Dendritic cell treated with granulocyte-macrophage colony-stimulating factor and Interleukin-4, amounts not matched to agents 40 ng/mL and 50 ng/mL, for 4 days (primary cell): ENCODE data around the gene PKP2.

Source experiments
- H3K27ac Mint-ChIP-seq: one replicate; pipeline ENCODE4 v1.8.0; 2022; ENCODE audit warnings: mild to moderate bottlenecking, mixed read lengths
- H3K27me3 Mint-ChIP-seq: one replicate; pipeline ENCODE4 v1.8.0; 2022; ENCODE audit warnings: mild to moderate bottlenecking, mixed read lengths
- H3K36me3 Mint-ChIP-seq: one replicate; pipeline ENCODE4 v1.8.0; 2022; ENCODE audit warnings: low read depth, mixed read lengths
- H3K4me1 Mint-ChIP-seq: one replicate; pipeline ENCODE4 v1.8.0; 2022; ENCODE audit warnings: low read depth, mixed read lengths
- H3K4me3 Mint-ChIP-seq: one replicate; pipeline ENCODE4 v1.8.0; 2022; ENCODE audit warnings: mild to moderate bottlenecking, moderate library complexity, mixed read lengths
- H3K9me3 Mint-ChIP-seq: one replicate; pipeline ENCODE4 v1.8.0; 2022; ENCODE audit warnings: mixed read lengths
- intact Hi-C: fragments of 100-400 bp; cut with micrococcal nuclease; formaldehyde crosslinking; loops from one replicate; pipeline ENCODE4 v1.15.0; 2022

Gene PKP2

DNA sequence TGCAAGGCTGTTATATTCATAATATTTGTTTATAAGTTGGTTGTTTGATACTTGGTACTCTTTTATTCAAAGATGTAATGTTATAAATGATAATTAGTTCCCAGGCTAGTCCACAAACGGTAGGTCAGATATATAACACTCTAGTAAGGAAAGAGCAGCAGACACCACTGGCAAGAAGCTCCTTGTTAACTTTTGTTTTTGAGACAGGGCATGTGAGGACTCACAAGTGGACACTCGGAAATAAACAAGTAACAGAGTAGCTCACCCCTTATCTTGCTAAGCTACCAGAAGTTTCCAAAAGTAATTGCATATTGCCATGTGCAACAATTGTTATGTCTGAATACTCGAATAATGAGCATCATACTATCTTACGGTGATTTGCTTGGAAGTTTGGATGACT, 102.3 kb downstream of the PKP2 start:
- Mint-ChIP-seq H3K27me3 (no peaks in the 10 kb centered on the region), H3K4me3 (no peak overlapping the region), H3K4me1 (no peaks in the 10 kb centered on the region), H3K9me3 (no peaks in the 10 kb centered on the region), H3K36me3 (no peaks in the 10 kb centered on the region), H3K27ac (no peak overlapping the region)
- intact Hi-C loops = no loop called here

- peaks cover 9% of the 10 kb centered on the region for H3K9me3 Mint-ChIP-seq
- H3K27me3 Mint-ChIP-seq = no peaks in the 10 kb centered on the region
- intact Hi-C loops = no loop called here
- no peaks in the 10 kb centered on the region for H3K4me1 Mint-ChIP-seq
- H3K36me3 Mint-ChIP-seq = no peaks in the 10 kb centered on the region
- H3K4me3 Mint-ChIP-seq = no peak overlapping the region
- H3K27ac Mint-ChIP-seq = no peak overlapping the region
Measured at GRCh38 chr12:32789916-32790315, 106.7 kb downstream of the PKP2 start.

DNA sequence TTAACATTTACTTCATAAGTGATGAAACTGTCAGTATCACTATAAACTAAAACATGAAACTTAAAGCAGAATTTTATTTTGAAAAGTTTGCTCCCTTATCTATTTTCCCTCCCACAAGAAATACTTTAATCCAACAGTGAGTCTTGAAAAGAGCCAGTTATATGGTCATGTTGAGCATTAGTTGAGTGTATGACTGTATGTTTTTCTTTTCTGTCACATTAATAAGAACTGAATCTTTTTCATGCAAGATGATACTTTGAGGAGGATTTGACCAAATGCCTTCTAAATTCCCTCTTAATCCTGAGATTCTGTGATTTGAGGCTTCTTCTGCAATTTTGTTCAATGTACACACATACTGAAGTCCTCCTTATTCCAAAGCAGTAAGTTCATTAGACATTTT, 107.1 kb downstream of the PKP2 start:
- Mint-ChIP-seq H3K36me3 (no peaks in the 10 kb centered on the region), H3K4me1 (no peaks in the 10 kb centered on the region), H3K4me3 (no peak overlapping the region), H3K27ac (no peak overlapping the region), H3K9me3 (peaks cover 9% of the 10 kb centered on the region), H3K27me3 (no peaks in the 10 kb centered on the region)
- intact Hi-C loops = no loop called here

GRCh38 chr12:32788405-32788804, 108.2 kb downstream of the PKP2 start:
- H3K27me3 Mint-ChIP-seq = peaks cover 1% of the 10 kb centered on the region
- no peaks in the 10 kb centered on the region for H3K4me1 Mint-ChIP-seq
- no peaks in the 10 kb centered on the region for H3K36me3 Mint-ChIP-seq
- H3K4me3 Mint-ChIP-seq = no peak overlapping the region
- intact Hi-C loops = no loop called here
- H3K9me3 Mint-ChIP-seq = peaks cover 9% of the 10 kb centered on the region
- H3K27ac Mint-ChIP-seq = no peak overlapping the region

- no peaks in the 10 kb centered on the region for H3K36me3 Mint-ChIP-seq
- intact Hi-C loops = no loop called here
- H3K27me3 Mint-ChIP-seq = peaks cover 1% of the 10 kb centered on the region
- peaks cover 9% of the 10 kb centered on the region for H3K9me3 Mint-ChIP-seq
- H3K27ac Mint-ChIP-seq = no peak overlapping the region
- no peak overlapping the region for H3K4me3 Mint-ChIP-seq
- H3K4me1 Mint-ChIP-seq = no peaks in the 10 kb centered on the region
Measured at GRCh38 chr12:32785557-32785956, 111.0 kb downstream of the PKP2 start.

GRCh38 chr12:32783029-32783428, 113.5 kb downstream of the PKP2 start:
- Mint-ChIP-seq H3K27ac (no peak overlapping the region), H3K9me3 (peaks cover 5% of the 10 kb centered on the region), H3K36me3 (no peaks in the 10 kb centered on the region), H3K27me3 (peaks cover 5% of the 10 kb centered on the region), H3K4me3 (no peak overlapping the region), H3K4me1 (no peaks in the 10 kb centered on the region)
- intact Hi-C loops = no loop called here

DNA sequence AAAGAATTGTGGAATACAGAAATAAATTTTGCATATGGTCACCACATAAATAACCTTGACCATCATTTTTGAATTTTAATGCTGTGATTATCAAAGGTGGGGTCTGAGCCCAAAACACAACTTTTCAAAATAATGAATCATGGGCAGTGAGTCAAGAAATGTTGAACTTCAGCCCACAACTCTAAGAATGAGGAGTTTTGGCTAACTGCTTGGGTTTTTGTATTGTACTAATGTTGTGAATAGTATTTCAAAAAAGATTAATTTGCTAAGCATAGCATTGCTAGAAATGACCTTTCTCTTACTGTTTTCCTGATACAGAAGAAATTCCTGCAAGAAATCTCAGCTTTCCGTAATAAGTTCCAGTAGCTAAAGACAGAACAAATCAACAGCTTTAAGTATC, 116.5 kb downstream of the PKP2 start:
- Mint-ChIP-seq H3K4me3 (no peak overlapping the region), H3K27me3 (peaks cover 5% of the 10 kb centered on the region), H3K36me3 (no peaks in the 10 kb centered on the region), H3K9me3 (no peaks in the 10 kb centered on the region), H3K4me1 (no peaks in the 10 kb centered on the region), H3K27ac (no peak overlapping the region)
- intact Hi-C loops = no loop called here

DNA sequence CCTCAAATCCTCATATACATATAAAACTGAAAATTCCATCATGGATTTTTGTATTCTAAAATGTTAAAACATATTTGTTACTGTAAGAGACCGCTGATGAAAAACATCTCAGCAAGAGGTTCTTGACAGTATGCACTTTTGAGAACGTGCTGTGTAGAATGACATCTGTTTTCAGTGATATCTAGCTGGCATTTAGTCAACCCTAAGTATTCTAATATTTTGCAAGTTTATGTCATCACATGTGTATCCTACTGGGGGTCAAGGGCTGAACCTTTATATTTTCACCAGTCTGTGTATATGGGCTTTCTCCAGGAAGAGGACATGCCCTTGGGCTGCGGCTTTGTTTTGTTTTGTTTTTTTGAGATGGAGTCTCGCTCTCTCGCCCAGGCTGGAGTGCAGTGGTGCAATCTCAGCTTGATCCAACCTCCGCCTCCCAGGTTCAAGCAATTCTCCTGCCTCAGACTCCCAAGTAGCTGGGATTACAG, 118.8 kb downstream of the PKP2 start:
- H3K36me3 Mint-ChIP-seq = no peaks in the 10 kb centered on the region
- no peaks in the 10 kb centered on the region for H3K9me3 Mint-ChIP-seq
- H3K4me3 Mint-ChIP-seq = no peak overlapping the region
- no peaks in the 10 kb centered on the region for H3K4me1 Mint-ChIP-seq
- no peak overlapping the region for H3K27ac Mint-ChIP-seq
- intact Hi-C loops = no loop called here
- peaks cover 5% of the 10 kb centered on the region for H3K27me3 Mint-ChIP-seq

DNA sequence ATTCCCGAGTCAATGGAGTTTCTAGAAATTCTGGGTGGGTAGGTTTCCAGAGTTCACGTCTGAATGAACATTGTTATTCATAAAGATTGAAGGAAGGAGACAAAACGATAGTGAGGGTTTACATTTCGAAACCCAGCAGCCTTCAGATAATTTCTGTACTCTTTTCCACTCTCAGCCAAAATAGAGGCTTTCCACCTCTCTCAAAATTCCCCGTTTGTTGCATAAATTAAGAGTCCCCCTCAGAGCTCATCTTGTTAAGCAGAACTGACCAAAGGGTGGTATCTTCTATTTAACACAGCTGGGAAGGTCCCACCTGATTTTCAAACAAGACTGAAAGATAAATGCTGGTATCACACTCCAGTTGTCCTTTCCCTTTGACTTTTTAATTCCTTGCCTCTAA, 119.4 kb downstream of the PKP2 start:
- Mint-ChIP-seq H3K4me3 (no peak overlapping the region), H3K9me3 (no peaks in the 10 kb centered on the region), H3K27me3 (peaks cover 5% of the 10 kb centered on the region), H3K27ac (no peak overlapping the region), H3K4me1 (no peaks in the 10 kb centered on the region), H3K36me3 (no peaks in the 10 kb centered on the region)
- intact Hi-C loops = no loop called here

GRCh38 chr12:32776258-32776657, 120.3 kb downstream of the PKP2 start:
- Mint-ChIP-seq H3K27ac (no peak overlapping the region), H3K27me3 (peaks cover 7% of the 10 kb centered on the region), H3K4me3 (no peak overlapping the region), H3K36me3 (no peaks in the 10 kb centered on the region), H3K4me1 (no peaks in the 10 kb centered on the region), H3K9me3 (no peaks in the 10 kb centered on the region)
- intact Hi-C loops = no loop called here

- H3K36me3 Mint-ChIP-seq = no peaks in the 10 kb centered on the region
- H3K9me3 Mint-ChIP-seq = no peaks in the 10 kb centered on the region
- H3K27ac Mint-ChIP-seq = no peak overlapping the region
- intact Hi-C loops = no loop called here
- peaks cover 11% of the 10 kb centered on the region for H3K27me3 Mint-ChIP-seq
- H3K4me1 Mint-ChIP-seq = no peaks in the 10 kb centered on the region
- no peak overlapping the region for H3K4me3 Mint-ChIP-seq
Measured at GRCh38 chr12:32773691-32774090, 122.9 kb downstream of the PKP2 start.

DNA sequence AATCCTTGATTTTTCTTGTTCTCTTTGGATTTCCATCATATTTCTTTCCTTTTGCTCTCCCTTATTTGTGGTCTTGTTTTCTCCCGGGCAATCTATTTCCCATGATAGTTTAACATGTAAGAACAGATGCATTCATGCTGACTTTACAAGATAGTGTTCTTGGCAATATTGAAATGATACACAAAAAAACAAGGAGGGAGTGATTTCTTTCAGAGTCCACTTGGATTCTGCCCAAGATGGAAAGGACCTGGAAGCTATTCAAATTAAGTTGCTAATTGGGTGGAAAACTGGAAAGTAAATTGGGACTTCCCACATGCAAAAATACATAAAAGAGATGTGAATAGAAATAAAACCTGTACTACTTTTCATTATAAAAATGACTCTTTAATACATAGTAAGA, 126.4 kb downstream of the PKP2 start:
- H3K27ac Mint-ChIP-seq = no peak overlapping the region
- intact Hi-C loops = no loop called here
- H3K36me3 Mint-ChIP-seq = no peaks in the 10 kb centered on the region
- peaks cover 8% of the 10 kb centered on the region for H3K27me3 Mint-ChIP-seq
- H3K4me1 Mint-ChIP-seq = no peaks in the 10 kb centered on the region
- no peak overlapping the region for H3K4me3 Mint-ChIP-seq
- no peaks in the 10 kb centered on the region for H3K9me3 Mint-ChIP-seq

DNA sequence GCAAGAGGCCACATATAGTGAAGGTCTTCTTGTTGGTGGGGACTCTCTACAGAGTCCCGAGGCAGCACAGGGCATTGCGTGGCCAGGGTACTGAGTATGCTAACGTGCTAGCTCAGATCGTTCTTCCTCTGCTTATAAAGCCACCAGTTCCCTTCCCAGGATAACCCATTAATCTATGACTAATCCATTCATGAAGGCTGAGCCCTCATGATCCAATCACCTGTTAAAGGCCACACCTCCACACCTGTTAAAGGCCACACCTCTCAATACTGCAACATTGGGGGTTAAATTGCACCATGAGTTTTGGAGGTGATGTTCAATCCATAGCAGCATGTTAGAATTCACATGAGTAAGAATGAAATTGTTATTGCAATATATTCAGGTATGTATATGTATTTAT, 128.1 kb downstream of the PKP2 start:
- peaks cover 8% of the 10 kb centered on the region for H3K27me3 Mint-ChIP-seq
- no peak overlapping the region for H3K27ac Mint-ChIP-seq
- no peaks in the 10 kb centered on the region for H3K4me1 Mint-ChIP-seq
- intact Hi-C loops = no loop called here
- H3K4me3 Mint-ChIP-seq = no peak overlapping the region
- H3K9me3 Mint-ChIP-seq = no peaks in the 10 kb centered on the region
- H3K36me3 Mint-ChIP-seq = no peaks in the 10 kb centered on the region

DNA sequence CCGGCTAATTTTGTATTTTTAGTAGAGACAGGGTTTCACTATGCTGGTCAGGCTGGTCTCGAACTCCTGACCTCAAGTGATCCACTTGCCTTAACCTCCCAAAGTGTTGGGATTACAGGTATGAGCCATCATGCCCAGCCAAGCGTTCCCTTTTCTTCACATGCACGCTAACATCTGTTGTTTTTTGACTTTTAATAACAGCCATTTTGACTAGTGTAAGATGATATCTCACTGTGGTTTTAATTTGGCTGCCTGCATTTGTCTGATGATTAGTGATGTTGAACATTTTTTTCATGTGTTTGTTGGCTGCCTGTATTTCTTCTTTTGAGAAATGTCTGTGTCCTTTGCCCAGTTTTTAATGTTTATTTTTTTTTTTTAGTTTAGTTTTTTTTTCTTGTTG, 130.7 kb downstream of the PKP2 start:
- Mint-ChIP-seq H3K4me1 (peaks cover 14% of the 10 kb centered on the region), H3K27me3 (peaks cover 5% of the 10 kb centered on the region), H3K36me3 (no peaks in the 10 kb centered on the region), H3K9me3 (no peaks in the 10 kb centered on the region), H3K4me3 (no peak overlapping the region), H3K27ac (no peak overlapping the region)
- intact Hi-C loops = no loop called here

GRCh38 chr12:32761716-32762115, 134.9 kb downstream of the PKP2 start:
- no peaks in the 10 kb centered on the region for H3K9me3 Mint-ChIP-seq
- no peaks in the 10 kb centered on the region for H3K36me3 Mint-ChIP-seq
- intact Hi-C loops = no loop called here
- no peak overlapping the region for H3K4me3 Mint-ChIP-seq
- peak overlapping the region; percentile 74 for H3K27ac Mint-ChIP-seq
- H3K4me1 Mint-ChIP-seq = peaks cover 16% of the 10 kb centered on the region
- H3K27me3 Mint-ChIP-seq = no peaks in the 10 kb centered on the region
